Fibroblast of lung (primary cell): Measurements from ENCODE around the gene PARP8.

ENCODE experiments used
- EZH2 ChIP-seq: IDR thresholded peaks from 2 replicates; pipeline ENCODE4 v1.5.1; 2012; ENCODE audit warnings: low read length, control low read depth, mild to moderate bottlenecking; ENCODE audit errors: missing control alignments
- TF ChIP-seq, protein P1 (sequence below), 2 donors: IDR thresholded peaks in 1 of 2; conservative IDR thresholded peaks in 1 of 2; 1 replicate in 1 of 2; 2 replicates in 1 of 2; pipeline ENCODE4 v1.5.1; 2011 to 2012; ENCODE audit warnings: low read length in 2 of 2, control low read depth in 1 of 2, inconsistent platforms in 1 of 2, low read depth in 1 of 2, mild to moderate bottlenecking in 1 of 2

DNA sequence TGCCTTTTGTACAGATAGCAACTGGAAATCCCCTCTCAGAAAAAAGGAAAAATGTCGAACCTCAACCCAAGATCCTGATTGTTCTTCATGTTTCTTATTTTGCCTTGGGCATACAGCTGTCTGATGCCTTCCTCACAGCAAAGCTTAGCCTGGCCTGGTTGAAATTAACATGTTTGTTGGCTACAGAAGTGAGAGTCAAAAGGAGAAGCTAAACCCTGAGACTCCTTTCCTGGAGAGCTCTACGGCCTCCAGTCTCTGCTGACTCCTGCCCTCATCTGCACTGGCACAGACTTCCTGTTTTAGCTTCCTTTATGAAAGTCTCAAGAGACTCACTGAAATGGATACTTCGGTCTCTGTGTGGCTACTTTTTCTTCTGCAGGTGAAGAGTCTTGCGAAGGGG is 186.7 kb downstream of the PARP8 start:
- TF ChIP-seq, protein P1, sequence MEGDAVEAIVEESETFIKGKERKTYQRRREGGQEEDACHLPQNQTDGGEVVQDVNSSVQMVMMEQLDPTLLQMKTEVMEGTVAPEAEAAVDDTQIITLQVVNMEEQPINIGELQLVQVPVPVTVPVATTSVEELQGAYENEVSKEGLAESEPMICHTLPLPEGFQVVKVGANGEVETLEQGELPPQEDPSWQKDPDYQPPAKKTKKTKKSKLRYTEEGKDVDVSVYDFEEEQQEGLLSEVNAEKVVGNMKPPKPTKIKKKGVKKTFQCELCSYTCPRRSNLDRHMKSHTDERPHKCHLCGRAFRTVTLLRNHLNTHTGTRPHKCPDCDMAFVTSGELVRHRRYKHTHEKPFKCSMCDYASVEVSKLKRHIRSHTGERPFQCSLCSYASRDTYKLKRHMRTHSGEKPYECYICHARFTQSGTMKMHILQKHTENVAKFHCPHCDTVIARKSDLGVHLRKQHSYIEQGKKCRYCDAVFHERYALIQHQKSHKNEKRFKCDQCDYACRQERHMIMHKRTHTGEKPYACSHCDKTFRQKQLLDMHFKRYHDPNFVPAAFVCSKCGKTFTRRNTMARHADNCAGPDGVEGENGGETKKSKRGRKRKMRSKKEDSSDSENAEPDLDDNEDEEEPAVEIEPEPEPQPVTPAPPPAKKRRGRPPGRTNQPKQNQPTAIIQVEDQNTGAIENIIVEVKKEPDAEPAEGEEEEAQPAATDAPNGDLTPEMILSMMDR (conservative IDR thresholded peaks at IDR 0.05 in 1 of 2, IDR thresholded peaks at IDR 0.05 in 1 of 2; ENCODE audit: low read depth in 1 of 2, low read length in 2 of 2): no peak
- no peak for TF ChIP-seq EZH2
